ENCODE measurements around the gene IGSF23. TPM values are rescaled to one million over a fixed set of nuclear protein-coding genes. Genes with fewer than 3 reads are reported as not detected.

IGSF23 gene
- polyA plus RNA-seq, 3 donors, result 0.23 to 0.46 (median 0.44) TPM

GRCh38 chr19:44661904-44662303, 48.5 kb downstream of the IGSF23 start:
- H3K4me2 ChIP-seq (replicated peaks; ENCODE audit: extremely low read depth, low read length, poor library complexity, severe bottlenecking), result no peak overlapping the region
- H3K27me3 Mint-ChIP-seq (ENCODE audit: low read depth in 3 of 3), result peaks cover 0 to 6% (median 1%) of the 10 kb centered on the region in 3 donors
- TF ChIP-seq CTCF (IDR thresholded peaks at IDR 0.05), result no peak
- H3K27me3 ChIP-seq (ENCODE audit: control insufficient read depth in 2 of 2, insufficient read depth in 2 of 2, low read length in 2 of 2), result no peaks in the 10 kb centered on the region
- H4K20me1 ChIP-seq (ENCODE audit: insufficient read depth, low read length), result no peaks in the 10 kb centered on the region
- H3K4me3 Mint-ChIP-seq, result no peak overlapping the region
- WGBS (ENCODE audit: insufficient coverage), result 96% methylated on average over 4 of the region's 7 CpGs
- H3K9me3 Mint-ChIP-seq, result no peaks in the 10 kb centered on the region
- H3K9me3 ChIP-seq (replicated peaks in 1 of 2; ENCODE audit: control insufficient read depth in 1 of 2, insufficient read depth in 1 of 2, low read length in 2 of 2), result no peaks in the 10 kb centered on the region
- H3K4me3 ChIP-seq (replicated peaks in 1 of 3; ENCODE audit: low read depth in 2 of 3, low read length in 3 of 3), result no peak overlapping the region
- H3K36me3 Mint-ChIP-seq, result peaks cover 48 to 58% of the 10 kb centered on the region in 2 donors
- no peak overlapping the region for H2AFZ ChIP-seq (ENCODE audit: insufficient read depth, low read depth, low read length, poor library complexity, severe bottlenecking)
- peaks cover 47 to 66% of the 10 kb centered on the region in 2 donors for H3K36me3 ChIP-seq (replicated peaks in 1 of 2; ENCODE audit: control insufficient read depth in 1 of 2, insufficient read depth in 2 of 2, low read length in 2 of 2)
- intact Hi-C loops (cut with micrococcal nuclease), result no loop called here
- H3K27ac Mint-ChIP-seq, result no peak overlapping the region
- H3K27ac ChIP-seq (ENCODE audit: low read depth in 1 of 2, low read length in 2 of 2), result no peak overlapping the region
- no peak overlapping the region for H3K9ac ChIP-seq (ENCODE audit: insufficient read depth, low read length, poor library complexity, severe bottlenecking)
- H3K4me1 ChIP-seq (ENCODE audit: control insufficient read depth in 1 of 2, insufficient read depth in 2 of 2, low read length in 2 of 2), result no peaks in the 10 kb centered on the region
- peaks cover 6% of the 10 kb centered on the region for H3K4me1 Mint-ChIP-seq
- H3K79me2 ChIP-seq (ENCODE audit: insufficient read depth, low read length), result no peaks in the 10 kb centered on the region
- DNase-seq, result no peak

GRCh38 chr19:44662691-44663385, 49.5 kb downstream of the IGSF23 start:
- Histone ChIP-seq H3K79me2 (ENCODE audit: insufficient read depth, low read length) (no peaks in the 10 kb centered on the region), H3K4me2 (replicated peaks; ENCODE audit: extremely low read depth, low read length, poor library complexity, severe bottlenecking) (no peak overlapping the region), H3K4me1 (ENCODE audit: control insufficient read depth in 1 of 2, insufficient read depth in 2 of 2, low read length in 2 of 2) (no peaks in the 10 kb centered on the region), H4K20me1 (ENCODE audit: insufficient read depth, low read length) (no peaks in the 10 kb centered on the region), H3K27ac (ENCODE audit: low read depth in 1 of 2, low read length in 2 of 2) (no peak overlapping the region), H2AFZ (ENCODE audit: insufficient read depth, low read depth, low read length, poor library complexity, severe bottlenecking) (no peak overlapping the region), H3K9me3 (replicated peaks in 1 of 2; ENCODE audit: control insufficient read depth in 1 of 2, insufficient read depth in 1 of 2, low read length in 2 of 2) (no peaks in the 10 kb centered on the region), H3K4me3 (replicated peaks in 1 of 3; ENCODE audit: low read depth in 2 of 3, low read length in 3 of 3) (no peak overlapping the region), H3K36me3 (replicated peaks in 1 of 2; ENCODE audit: control insufficient read depth in 1 of 2, insufficient read depth in 2 of 2, low read length in 2 of 2) (peaks cover 43 to 60% of the 10 kb centered on the region in 2 donors), H3K27me3 (ENCODE audit: control insufficient read depth in 2 of 2, insufficient read depth in 2 of 2, low read length in 2 of 2) (no peaks in the 10 kb centered on the region), H3K9ac (ENCODE audit: insufficient read depth, low read length, poor library complexity, severe bottlenecking) (no peak overlapping the region)
- DNase-seq, result no peak
- Mint-ChIP-seq H3K4me3 (no peak overlapping the region), H3K9me3 (no peaks in the 10 kb centered on the region), H3K27ac (no peak overlapping the region), H3K27me3 (ENCODE audit: low read depth in 3 of 3) (peaks cover 0 to 4% (median 1%) of the 10 kb centered on the region in 3 donors), H3K36me3 (peaks cover 45 to 52% of the 10 kb centered on the region in 2 donors), H3K4me1 (no peaks in the 10 kb centered on the region)
- WGBS (ENCODE audit: insufficient coverage), result 96% methylated on average over 6 of the region's 7 CpGs
- intact Hi-C loops (cut with micrococcal nuclease), result no loop called here
- no peak for TF ChIP-seq CTCF (IDR thresholded peaks at IDR 0.05)
